ENCODE measurements around the gene DLD. TPM values are rescaled to one million over a fixed set of nuclear protein-coding genes. Genes with fewer than 3 reads are reported as not detected.
A peak's percentile ranks its signal among the peaks of the same experiment; 100 is the strongest.

DLD gene
- total and polyA plus RNA-seq, 2 experiments from 2014 or later: 38.1 to 76.2 TPM

DNA sequence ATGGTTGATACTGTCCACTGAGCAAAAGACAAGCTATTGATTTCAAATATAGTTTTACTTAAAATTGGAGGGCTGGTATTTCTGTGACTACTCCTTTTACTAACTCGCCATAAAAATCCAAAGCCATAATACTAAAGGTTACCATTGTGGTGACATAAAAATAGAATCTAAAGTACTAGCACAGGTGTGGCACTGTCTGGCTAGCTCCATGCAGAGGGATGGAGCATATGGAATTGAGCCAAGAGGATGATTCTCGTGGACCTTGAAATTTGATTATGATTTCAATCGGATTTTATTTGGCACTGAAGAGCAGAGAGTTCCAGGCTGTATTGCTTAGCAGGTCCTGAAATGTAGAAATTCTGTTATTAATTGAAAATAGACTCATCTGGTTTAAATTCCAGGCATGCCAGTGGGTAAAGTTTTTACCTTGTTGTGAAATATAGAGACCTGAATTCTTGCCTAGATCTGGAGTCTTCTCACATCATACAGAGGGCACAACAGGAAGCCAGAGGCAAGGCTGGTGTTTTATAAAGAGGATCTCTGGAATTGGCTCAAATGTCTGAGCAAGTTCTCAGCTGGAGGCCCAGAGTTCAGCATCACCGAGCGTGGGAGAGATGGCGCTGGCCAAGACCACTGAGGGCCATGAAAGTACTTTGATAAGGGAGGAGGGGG lies 29.9 kb upstream of the DLD start:
- Mint-ChIP-seq H3K4me1 (no peaks in the 10 kb centered on the region), H3K27me3 (ENCODE audit: insufficient read depth, low read depth, poor library complexity) (no peaks in the 10 kb centered on the region), H3K27ac (no peak overlapping the region), H3K36me3 (ENCODE audit: low read depth) (no peaks in the 10 kb centered on the region), H3K9me3 (no peaks in the 10 kb centered on the region), H3K4me3 (no peak overlapping the region)
- H3K4me3 ChIP-seq: no peak overlapping the region
- no peaks in the 10 kb centered on the region for H3K79me2 ChIP-seq (replicated peaks; ENCODE audit: insufficient read depth)
- H4K20me1 ChIP-seq (replicated peaks; ENCODE audit: insufficient read depth): no peaks in the 10 kb centered on the region
- no peaks in the 10 kb centered on the region for H3F3A ChIP-seq (replicated peaks; ENCODE audit: low read depth)
- no peak overlapping the region for H3K4me2 ChIP-seq
- no peak for ATAC-seq
- no peak for TF ChIP-seq ZNF462 (CRISPR knock-in tag; IDR thresholded peaks at IDR 0.05)
- H3K9me2 ChIP-seq (ENCODE audit: insufficient read depth): no peaks in the 10 kb centered on the region
- no peaks in the 10 kb centered on the region for H3K27me3 ChIP-seq (ENCODE audit: insufficient read depth)
- H2AFZ ChIP-seq: peak overlapping the region; percentile 38; the same call in 1 of the 2 replicates
- H3K27ac ChIP-seq (ENCODE audit: low read depth): no peak overlapping the region
- H3K36me3 ChIP-seq (ENCODE audit: insufficient read depth): no peaks in the 10 kb centered on the region
- no peak for DNase-seq (ENCODE audit: low spot score)
- no peaks in the 10 kb centered on the region for H3K4me1 ChIP-seq (ENCODE audit: insufficient read depth)

- Mint-ChIP-seq H3K27me3 (ENCODE audit: insufficient read depth, low read depth, poor library complexity) (no peaks in the 10 kb centered on the region), H3K36me3 (ENCODE audit: low read depth) (no peaks in the 10 kb centered on the region)
- no peak for ATAC-seq
- no peak for TF ChIP-seq CTCF (conservative IDR thresholded peaks at IDR 0.05; ENCODE audit: low read depth in 2 of 2)
- TF ChIP-seq POLR2AphosphoS5 (IDR thresholded peaks at IDR 0.05; ENCODE audit: low read depth): no peak
- TF ChIP-seq EZH2phosphoT487 (IDR thresholded peaks at IDR 0.05; ENCODE audit: unreplicated experiment): no peak
- no peak for TF ChIP-seq EZH2 (IDR thresholded peaks at IDR 0.05; ENCODE audit: low read depth, unreplicated experiment)
- no peak for TF ChIP-seq ZNF331 (CRISPR knock-in tag; IDR thresholded peaks at IDR 0.05; ENCODE audit: low read depth)
- TF ChIP-seq JUNB (IDR thresholded peaks at IDR 0.05; ENCODE audit: unreplicated experiment): no peak
- TF ChIP-seq, protein P1, sequence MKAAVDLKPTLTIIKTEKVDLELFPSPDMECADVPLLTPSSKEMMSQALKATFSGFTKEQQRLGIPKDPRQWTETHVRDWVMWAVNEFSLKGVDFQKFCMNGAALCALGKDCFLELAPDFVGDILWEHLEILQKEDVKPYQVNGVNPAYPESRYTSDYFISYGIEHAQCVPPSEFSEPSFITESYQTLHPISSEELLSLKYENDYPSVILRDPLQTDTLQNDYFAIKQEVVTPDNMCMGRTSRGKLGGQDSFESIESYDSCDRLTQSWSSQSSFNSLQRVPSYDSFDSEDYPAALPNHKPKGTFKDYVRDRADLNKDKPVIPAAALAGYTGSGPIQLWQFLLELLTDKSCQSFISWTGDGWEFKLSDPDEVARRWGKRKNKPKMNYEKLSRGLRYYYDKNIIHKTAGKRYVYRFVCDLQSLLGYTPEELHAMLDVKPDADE (IDR thresholded peaks at IDR 0.05): no peak
- TF ChIP-seq NANOG (IDR thresholded peaks at IDR 0.05; ENCODE audit: borderline replicate concordance): no peak
Observed at GRCh38 chr7:107865956-107866775, 24.8 kb upstream of the DLD start.

More at GRCh38 chr7:107865956-107866775, 24.8 kb upstream of the DLD start:
- H2AFZ ChIP-seq: no peak overlapping the region
- no peaks in the 10 kb centered on the region for H4K20me1 ChIP-seq (replicated peaks; ENCODE audit: insufficient read depth)
- H3K9me2 ChIP-seq (ENCODE audit: insufficient read depth): no peaks in the 10 kb centered on the region
- H3K27me3 ChIP-seq (ENCODE audit: insufficient read depth): no peaks in the 10 kb centered on the region
- H3K9me3 Mint-ChIP-seq: no peaks in the 10 kb centered on the region
- DNase-seq (ENCODE audit: low spot score): no peak
- no peaks in the 10 kb centered on the region for H3K4me1 ChIP-seq (ENCODE audit: insufficient read depth)
- no peak overlapping the region for H3K4me2 ChIP-seq
- H3K4me3 ChIP-seq: no peak overlapping the region
- H3F3A ChIP-seq (replicated peaks; ENCODE audit: low read depth): no peaks in the 10 kb centered on the region
- no peak overlapping the region for H3K27ac ChIP-seq (ENCODE audit: low read depth)
- H3K4me1 Mint-ChIP-seq: no peaks in the 10 kb centered on the region
- H3K27ac Mint-ChIP-seq: no peak overlapping the region
- H3K36me3 ChIP-seq (ENCODE audit: insufficient read depth): no peaks in the 10 kb centered on the region
- H3K79me2 ChIP-seq (replicated peaks; ENCODE audit: insufficient read depth): no peaks in the 10 kb centered on the region
- no peak overlapping the region for H3K4me3 Mint-ChIP-seq

All from GM23338 (cell line).